ENCODE measurements around the gene SLAIN1. TPM values are rescaled to one million over a fixed set of nuclear protein-coding genes. Genes with fewer than 3 reads are reported as not detected.

Gene SLAIN1
- total RNA-seq, 1 donor from 2014 or later: 9.5 TPM

Other genes with a start within 250 kb of the SLAIN1 start
- not detected for gene SCEL, start 162.0 kb upstream of the SLAIN1 start, total RNA-seq
- 72.7 TPM for gene EDNRB, start 221.1 kb downstream of the SLAIN1 start, total RNA-seq

All from ureter (tissue), 1 donor.